NCI-H1417 (cell line): ENCODE data around the gene TCF3.

Source experiments
- DNase-seq, 3 experiments: peaks; one replicate each; lab custom pipeline; 2025; lab: John Stamatoyannopoulos, UW

TCF3 gene

GRCh38 chr19:1560286-1560882 is 92.0 kb downstream of the TCF3 start:
- DNase-seq = no peak
